Ishikawa (cell line): ENCODE results near the gene HAGHL.

Experiments
- CEBPB ChIP-seq: IDR thresholded peaks from 2 replicates; pipeline ENCODE4 v1.6.1; 2012
- CREB1 ChIP-seq: IDR thresholded peaks from 2 replicates; pipeline ENCODE4 v1.6.1; 2012; ENCODE audit warnings: low read depth
- EGR1 ChIP-seq: IDR thresholded peaks from 2 replicates; pipeline ENCODE4 v1.6.1; 2012
- EP300 ChIP-seq: IDR thresholded peaks from 2 replicates; pipeline ENCODE4 v1.6.1; 2012; ENCODE audit warnings: borderline replicate concordance
- FOXM1 ChIP-seq: IDR thresholded peaks from 2 replicates; pipeline ENCODE4 v1.6.1; 2012; ENCODE audit warnings: low read depth, borderline replicate concordance
- MAX ChIP-seq: IDR thresholded peaks from 2 replicates; pipeline ENCODE4 v1.6.1; 2012
- NFIC ChIP-seq: IDR thresholded peaks from 2 replicates; pipeline ENCODE4 v1.6.1; 2012
- RAD21 ChIP-seq: IDR thresholded peaks from 2 replicates; pipeline ENCODE4 v1.6.1; 2012; ENCODE audit warnings: low read depth
- REST ChIP-seq: IDR thresholded peaks from 2 replicates; pipeline ENCODE4 v1.6.1; 2012; ENCODE audit warnings: low read depth, mild to moderate bottlenecking
- TAF1 ChIP-seq: IDR thresholded peaks from 2 replicates; pipeline ENCODE4 v1.6.1; 2012; ENCODE audit warnings: low read depth, mild to moderate bottlenecking
- TCF12 ChIP-seq: IDR thresholded peaks from 2 replicates; pipeline ENCODE4 v1.6.1; 2012; ENCODE audit warnings: low read depth
- TEAD4 ChIP-seq: IDR thresholded peaks from 2 replicates; pipeline ENCODE4 v1.6.1; 2012
- USF1 ChIP-seq: IDR thresholded peaks from 2 replicates; pipeline ENCODE4 v1.6.1; 2012
- YY1 ChIP-seq: IDR thresholded peaks from 2 replicates; pipeline ENCODE4 v1.6.1; 2012; ENCODE audit warnings: low read depth
- ZBTB7A ChIP-seq: IDR thresholded peaks from 2 replicates; pipeline ENCODE4 v1.6.1; 2012; ENCODE audit warnings: low read depth

The HAGHL gene

GRCh38 chr16:761625-762513 is 35.0 kb downstream of the HAGHL start:
- TF ChIP-seq YY1 = no peak
- no peak for TF ChIP-seq USF1
- no peak for TF ChIP-seq TAF1
- TF ChIP-seq TEAD4 = no peak
- TF ChIP-seq CREB1 = no peak
- no peak for TF ChIP-seq NFIC
- no peak for TF ChIP-seq CEBPB
- no peak for TF ChIP-seq TCF12
- no peak for TF ChIP-seq MAX
- TF ChIP-seq RAD21 = no peak
- TF ChIP-seq EP300 = no peak
- TF ChIP-seq FOXM1 = no peak
- no peak for TF ChIP-seq ZBTB7A
- TF ChIP-seq REST = no peak

GRCh38 chr16:762595-763268 is 35.8 kb downstream of the HAGHL start:
- TF ChIP-seq TEAD4 (no peak), YY1 (no peak), REST (no peak), RAD21 (no peak), ZBTB7A (0 out of 2 replicates have a peak, but pooled peaks have one; percentile 48)

- TF ChIP-seq CEBPB (no peak), RAD21 (no peak), TAF1 (no peak), REST (no peak), FOXM1 (no peak), YY1 (no peak), CREB1 (no peak), USF1 (no peak), EP300 (no peak), EGR1 (no peak), NFIC (no peak), TEAD4 (no peak)
These were observed 36.7 kb downstream of the HAGHL start for GRCh38 chr16:763369-764183.

- TF ChIP-seq YY1 = no peak
- no peak for TF ChIP-seq FOXM1
- no peak for TF ChIP-seq TAF1
- no peak for TF ChIP-seq CEBPB
- no peak for TF ChIP-seq USF1
- no peak for TF ChIP-seq TCF12
- no peak for TF ChIP-seq NFIC
- TF ChIP-seq EGR1 = no peak
- peak; percentile 57; the same call in 1 of the 2 replicates for TF ChIP-seq ZBTB7A
These were observed 37.4 kb downstream of the HAGHL start for GRCh38 chr16:764184-764750.
